Pulmonary artery endothelial cell (primary cell): Measurements from ENCODE around the gene IRX2. TPM values are rescaled to one million over a fixed set of nuclear protein-coding genes. Genes with fewer than 3 reads are reported as not detected.

Experiments
- DNase-seq: peaks from one replicate; pipeline ENCODE4 v3.0.0-alpha.2; 2011; ENCODE audit warnings: low read depth, low spot score
- total RNA-seq: library from RNA; depleted of rRNA; stranded (reverse); fragments of >200 nt; gene quantifications from 2 replicates; pipeline ENCODE4 v1.2.3, GENCODE V29; 2014

IRX2 gene
- total RNA-seq, 1 donor from 2014 or later, result not detected

DNA sequence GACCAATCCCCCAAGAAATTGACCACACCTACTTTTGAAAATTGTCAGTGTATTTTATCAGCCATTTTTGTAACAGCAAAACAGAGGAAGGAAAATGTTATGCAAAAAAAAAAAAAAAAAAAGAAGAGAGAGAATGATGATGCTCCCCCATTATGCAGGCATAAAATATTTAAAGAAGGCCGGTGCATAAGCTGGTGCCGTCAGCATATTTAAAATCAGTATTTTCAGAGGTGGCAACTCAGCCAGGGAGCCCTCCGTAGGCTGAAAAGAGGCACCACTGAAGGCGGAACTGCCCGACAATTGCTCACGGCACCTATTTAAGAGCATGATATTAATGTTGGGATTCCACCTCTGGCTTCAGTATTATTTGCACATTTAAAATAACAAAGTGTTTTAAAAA is 33.4 kb downstream of the IRX2 start:
- no peak for DNase-seq

DNA sequence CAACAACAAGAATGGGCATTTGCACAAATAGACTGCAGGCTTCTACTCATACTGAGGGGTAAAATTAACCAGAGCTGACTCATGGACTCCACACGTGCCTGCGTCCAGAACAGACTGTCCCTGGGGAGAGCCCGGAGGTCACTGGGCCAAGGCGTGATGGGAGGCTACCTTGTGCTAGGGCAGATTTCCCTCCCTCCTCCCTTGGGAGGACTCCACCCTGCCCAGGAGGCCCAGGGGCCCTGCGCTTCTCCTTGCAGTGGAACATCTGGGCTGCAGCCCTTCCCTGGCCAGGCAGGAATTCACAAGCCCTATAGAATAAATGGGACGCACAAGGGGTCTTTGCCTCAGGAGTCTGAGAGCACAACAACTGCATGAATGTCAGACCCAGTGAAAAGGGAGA is 35.6 kb downstream of the IRX2 start:
- no peak for DNase-seq

DNA sequence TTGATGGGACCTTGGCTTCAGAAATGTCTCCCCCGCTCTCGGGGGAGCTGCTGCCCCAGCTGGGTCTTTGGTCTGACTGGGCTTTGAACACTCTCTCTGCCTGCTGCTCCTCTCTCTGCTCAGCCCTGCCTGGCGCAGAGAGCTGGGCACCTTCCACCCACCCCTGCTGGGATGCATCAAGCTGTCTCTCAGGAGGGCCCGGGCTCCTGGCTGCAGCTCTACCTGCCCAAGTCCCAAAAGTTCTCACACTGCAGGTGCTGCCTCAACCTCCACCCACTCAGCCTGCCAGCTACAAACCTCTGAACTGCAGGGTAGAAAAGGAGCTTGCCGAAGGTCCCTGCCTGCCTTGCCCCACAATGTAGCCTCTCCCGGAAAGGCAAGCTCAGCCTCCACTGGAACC is 36.7 kb downstream of the IRX2 start:
- no peak for DNase-seq

DNA sequence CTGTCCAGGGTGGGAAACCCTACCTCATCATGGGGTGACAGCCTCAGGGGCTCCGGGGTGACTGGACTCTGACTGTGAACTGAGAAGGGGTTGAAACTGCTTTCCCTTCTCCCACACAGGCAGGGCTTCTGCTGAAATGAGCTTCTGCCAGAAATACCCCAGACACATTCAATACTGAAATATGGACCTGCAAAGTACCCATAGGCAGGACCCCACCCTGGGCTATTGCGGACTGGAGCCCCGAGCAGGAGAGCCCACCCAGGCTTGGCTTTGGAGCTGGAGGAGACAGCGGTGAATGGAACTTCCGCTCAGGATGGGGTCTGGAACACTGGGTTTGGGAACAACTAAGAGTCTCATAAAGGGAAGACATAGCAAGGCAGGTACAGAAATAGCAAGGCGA is 37.5 kb downstream of the IRX2 start:
- no peak for DNase-seq

DNA sequence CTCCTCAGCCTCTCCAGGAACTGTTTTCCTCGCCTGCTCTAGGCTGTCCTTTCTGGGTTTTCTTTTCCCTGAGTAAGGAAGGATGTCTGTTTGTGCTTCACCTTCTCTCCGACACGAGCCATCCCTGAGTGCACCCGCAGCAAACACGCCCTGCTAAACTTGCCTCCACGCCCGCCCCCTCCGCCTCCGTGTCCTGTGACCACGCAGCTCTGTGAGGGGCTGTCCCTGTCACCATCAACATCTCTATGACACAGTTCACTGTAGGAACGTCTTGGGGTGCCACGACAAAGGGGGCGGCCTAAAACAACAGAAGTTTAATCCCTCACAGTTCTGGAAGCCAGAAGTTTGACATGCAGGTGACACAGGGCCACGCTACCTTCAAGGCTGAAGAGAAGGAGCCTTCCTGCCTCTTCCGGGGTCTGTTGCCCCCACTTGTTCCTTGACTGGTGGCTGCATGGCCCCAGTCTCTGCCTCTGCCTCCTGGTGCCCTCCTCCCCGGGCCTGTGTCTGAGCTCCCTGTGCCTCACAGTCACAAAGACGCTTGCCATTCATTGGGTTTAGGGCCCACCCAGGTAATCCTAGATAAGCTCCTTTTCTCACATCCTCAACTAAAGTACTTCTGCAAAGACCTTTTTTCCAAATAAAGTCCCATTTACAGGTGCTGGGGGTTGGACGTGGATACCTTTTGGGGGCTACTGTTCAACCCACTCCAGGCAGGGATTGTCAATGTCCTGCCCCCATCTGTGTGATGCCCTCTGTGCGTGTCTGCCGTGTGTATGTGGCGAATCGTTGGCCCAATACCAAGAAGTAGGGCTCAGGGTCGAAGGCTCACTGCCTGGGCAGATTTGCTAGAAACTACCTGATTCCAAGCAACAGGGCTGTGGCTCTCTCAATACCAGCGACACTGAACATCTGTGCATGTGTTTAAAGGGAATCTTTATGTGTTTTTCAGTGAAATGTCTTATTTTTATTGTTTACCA is 39.7 kb downstream of the IRX2 start:
- DNase-seq, result no peak

DNA sequence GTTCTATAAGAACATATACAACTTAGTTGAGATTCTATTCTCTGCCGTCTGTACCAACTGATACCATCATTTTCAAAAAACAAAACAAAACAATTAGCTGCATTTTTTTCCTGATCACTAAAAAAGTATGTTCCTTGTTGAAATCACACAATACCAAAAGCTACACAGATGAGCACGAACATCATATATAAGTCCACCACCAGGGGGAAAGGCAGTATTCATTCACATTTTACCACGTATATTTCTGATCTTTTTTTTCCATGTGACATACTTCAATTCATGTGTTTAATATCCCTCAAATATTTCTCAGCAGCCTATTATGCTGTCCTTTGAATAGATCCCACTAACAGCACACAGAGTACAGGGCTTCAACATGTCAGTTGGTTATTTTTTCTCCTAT is 40.6 kb downstream of the IRX2 start:
- DNase-seq, result no peak

DNA sequence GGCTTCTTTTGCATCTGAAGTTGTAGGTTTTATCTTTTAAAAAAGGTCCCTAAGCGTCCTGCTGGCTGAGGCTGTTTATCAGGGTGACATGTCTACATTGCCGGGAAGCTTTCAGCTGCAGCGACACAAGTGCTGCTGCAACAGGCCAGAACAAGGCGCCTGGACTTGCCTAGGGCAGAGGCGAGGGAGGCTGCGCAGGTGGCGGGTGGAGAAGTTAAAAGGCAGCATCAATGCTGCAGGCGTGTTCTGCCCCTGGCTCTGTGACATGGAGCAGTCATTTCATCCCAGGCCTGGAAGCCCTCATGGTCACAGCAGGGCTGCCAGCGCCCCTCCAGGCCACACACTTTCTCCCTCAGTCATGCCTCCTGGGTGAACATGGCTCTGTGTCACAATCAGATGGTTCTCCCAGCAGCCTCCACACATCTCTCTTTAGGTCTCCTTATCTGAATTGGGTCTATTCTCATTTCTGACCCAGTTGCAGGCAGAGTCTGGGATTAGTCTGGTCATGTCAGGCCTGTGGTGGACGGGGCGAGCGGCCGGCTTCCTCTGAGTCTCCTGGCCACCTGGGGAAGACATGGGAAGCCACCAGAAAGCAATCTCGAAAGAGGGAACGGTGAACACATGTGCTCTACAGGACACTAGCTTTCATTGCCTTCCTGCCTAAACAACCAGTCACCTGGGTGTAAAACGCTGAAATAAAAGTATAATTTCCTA is 41.3 kb downstream of the IRX2 start:
- DNase-seq, result no peak

DNA sequence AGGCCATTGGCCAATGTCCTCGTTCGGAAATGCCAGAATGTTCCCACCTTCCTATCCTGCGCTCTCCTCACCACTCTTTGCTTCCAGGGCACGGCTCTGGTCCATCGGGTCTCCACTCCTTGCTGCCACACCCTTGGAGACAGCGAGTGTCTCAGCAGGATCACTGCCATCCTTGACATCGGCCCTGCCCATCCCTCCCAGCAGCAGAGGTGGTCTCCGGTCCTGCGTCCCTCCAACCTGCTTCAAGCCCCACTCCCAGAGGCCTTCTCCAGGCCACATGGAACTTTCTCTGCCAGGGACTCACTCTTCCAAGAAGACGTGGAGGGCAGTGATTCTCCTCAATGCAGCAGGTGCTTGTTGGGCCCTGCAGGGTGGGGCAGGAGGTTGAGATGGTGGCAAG is 42.7 kb downstream of the IRX2 start:
- no peak for DNase-seq

DNA sequence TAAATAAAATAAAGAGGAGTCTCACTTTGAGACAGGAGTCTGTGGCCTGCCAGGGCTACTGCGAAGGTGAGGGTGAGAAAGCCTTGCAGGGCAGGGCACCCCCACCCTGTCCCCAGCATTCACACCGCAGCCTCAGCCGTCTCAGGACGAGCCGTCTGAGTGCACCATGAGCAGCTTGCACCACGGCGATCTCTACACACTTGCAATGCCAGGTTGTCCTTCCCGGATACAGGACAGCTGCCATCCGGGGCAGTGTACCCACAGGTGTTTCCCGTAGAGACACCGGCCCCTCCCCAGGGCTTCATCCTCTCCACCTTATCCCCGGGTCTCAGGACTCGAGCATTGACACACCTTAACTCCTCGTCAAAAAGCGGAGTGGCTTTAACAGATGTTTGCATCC is 43.3 kb downstream of the IRX2 start:
- no peak for DNase-seq

DNA sequence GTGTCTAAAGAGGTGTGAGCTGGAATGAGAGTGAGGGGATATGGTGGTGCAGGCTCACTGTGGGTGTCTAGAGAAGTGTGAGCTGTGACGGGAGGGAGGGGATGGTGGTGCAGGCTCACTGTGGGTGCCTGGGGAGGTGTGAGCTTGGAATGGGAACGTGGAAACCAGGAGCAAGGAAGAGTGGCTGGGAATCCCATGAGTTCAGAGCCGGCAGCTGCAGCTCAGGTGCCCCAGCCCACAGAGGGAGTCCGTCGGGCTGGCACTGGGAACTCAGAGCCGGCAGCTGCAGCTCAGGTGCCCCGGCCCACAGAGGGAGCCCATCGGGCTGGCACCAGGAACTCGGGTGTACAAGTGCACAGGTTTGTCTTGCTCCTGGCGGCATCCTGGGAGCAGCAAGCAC is 45.6 kb downstream of the IRX2 start:
- no peak for DNase-seq

DNA sequence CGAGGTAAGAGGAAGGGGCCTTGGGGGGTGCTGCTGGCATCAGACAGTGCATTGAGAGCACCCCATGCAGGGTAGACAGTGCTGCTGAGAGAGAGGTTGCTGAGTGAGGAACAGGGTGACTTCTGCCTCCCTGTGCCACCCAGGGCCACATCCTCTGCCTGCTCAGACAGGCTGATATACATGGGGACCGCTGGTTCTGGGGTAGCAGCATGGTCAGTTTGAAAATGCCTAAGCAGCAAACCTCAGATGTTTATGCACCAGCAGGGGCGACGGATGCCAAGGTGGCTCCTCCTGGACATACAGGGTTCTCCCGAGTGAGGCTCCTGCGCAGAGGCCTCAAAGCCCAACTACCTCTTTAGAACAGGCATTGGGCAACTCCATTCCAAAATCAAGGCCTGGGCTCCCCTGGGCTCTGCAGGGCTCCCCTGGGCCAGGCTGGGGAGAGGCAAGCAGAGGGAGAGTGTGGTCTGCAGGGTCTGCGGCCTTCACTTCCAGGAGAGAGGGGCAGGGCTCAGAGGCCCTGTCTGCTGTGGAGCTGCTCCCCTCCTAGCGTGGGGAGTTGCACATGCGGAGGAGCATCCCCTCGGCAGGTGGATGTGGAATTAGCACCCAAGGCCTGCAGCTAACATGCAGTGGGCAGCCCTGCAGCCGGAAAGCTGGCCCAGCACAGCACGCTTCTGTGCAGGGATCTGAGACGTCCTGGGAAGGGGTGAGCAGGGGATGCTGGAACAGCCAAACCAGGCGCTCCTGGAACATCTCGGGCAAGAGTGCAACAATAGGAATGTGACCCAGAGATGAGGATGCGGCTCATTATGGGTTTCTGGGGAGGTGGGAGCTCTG is 46.5 kb downstream of the IRX2 start:
- no peak for DNase-seq

DNA sequence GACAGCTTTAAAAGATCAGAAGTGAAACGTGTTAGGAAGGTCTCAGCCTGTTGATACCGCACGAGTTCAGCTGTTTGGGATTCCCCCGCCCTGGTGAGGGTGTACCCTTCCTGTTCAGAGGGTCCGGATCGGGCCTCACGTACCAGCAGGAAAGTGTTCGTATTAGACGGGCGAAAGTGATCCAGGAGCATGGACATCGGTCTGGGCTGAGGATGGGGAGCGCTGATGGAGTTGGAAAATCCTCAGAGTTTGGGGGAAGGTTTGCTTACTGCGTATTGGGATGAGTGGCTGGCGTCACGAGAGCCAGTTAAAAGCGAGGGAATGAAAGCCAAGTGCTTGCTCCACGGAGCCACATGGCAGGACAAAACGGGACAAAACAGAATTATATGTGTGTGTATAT is 47.4 kb downstream of the IRX2 start:
- DNase-seq, result no peak

DNA sequence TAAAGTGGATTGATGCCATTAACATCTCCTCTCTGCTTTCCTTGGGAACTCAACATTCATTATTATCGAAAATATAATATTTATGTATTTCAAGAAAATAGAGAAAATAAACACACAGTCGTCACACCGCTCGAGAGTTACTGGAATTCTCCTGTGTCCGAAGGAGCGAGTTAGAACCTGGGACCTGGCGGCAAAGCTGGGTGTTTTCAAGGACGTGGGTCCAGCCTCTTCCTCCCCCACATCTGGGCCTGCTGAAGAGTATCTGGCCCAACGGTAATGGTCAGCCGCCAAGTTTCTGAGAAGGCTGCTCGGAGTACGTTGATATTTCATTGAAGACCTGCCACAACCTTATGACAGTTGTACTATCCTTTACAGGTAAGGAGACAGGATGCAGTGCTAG is 47.9 kb downstream of the IRX2 start:
- no peak for DNase-seq

DNA sequence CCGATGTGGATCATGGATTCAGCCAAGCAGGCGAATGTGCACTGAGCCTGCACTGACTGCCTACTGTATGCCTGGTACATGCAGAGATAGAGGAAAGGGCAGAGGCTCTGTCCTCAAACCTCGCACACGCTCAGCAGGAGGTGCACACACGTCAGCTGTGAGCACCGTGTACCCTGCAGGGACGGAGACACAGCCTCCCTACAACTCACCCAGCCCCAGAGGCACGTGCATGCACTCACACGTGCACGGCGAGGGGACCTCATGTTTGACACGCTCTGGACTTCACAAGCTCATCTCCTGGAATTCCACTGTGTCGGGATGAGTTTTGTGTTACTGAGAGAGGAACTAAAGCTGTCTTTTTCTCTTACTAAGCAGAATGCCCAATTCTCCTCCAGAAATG is 48.4 kb downstream of the IRX2 start:
- DNase-seq, result no peak

DNA sequence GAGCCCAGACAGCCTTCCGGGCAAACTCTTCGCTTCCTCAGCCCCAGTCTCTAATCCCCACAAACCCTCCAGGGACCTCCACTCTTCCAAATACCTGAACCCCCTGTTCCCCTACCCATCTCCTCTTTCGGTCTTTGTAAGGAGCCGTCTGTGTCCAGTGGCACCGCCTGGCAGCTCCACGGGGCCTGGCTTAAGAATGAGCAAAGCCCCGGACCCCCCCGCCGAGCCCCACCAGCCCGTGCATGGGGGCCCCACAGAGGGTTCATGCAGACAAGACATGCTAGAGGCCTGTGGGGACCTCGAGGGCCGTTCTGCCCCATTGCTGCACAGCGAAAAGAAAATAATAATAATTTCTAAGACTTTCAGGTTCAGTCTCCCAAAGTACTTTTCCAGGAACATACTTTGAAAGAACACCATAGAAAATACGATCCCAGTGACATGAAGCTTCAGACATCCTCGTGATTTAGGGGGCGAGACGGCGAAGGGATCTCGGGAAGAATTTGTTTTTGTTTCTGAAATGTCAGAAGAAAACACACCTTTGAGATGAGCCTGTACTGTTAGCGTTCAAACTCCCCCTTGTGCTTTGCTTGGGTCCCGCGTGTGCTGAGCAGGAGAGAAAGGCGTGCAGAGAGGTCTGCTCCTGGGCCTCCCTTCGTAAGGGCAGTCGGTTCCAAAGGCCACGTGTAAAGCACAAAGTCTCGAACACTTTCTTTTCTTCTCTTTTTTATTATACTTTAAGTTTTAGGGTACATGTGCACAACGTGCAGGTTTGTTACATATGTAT is 49.2 kb downstream of the IRX2 start:
- no peak for DNase-seq

DNA sequence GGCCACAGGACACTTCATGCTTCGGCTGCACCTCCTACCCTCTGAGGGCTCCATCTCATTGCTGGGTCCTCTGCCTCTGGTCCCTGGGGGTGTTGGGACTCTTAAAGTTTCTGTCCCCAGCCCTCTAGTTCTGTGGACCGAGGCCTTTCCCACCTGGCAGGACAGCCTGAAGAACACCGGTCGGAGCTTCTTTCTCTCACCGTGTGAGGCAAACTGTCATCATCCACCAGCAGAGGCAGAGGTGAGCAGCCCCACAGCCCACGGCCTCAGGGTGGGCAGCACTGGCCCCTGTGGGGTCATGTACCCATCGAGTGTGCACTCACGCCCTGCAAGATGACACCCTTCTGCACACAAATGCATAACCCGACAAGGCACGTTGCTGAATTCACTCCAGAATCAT is 49.9 kb downstream of the IRX2 start:
- DNase-seq, result no peak

DNA sequence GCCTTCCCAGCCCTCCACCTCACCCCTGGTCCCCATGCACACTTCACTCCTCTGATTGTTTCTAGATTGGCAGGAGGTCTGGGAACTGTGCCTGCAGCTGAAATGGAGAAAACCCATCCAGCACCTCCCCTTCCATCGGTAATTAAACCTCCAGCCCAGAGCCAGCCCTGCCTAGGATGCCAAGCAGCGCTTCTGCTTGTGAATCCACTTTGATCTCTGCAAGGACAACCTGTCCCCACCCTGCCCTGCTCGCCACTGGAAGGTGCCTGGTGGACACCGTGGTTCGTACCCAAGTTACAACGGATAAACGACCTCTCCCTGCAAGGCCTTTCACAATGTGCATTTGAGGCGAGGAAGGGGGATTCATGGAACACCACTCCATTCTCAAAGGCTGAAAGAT is 50.6 kb downstream of the IRX2 start:
- no peak for DNase-seq

DNA sequence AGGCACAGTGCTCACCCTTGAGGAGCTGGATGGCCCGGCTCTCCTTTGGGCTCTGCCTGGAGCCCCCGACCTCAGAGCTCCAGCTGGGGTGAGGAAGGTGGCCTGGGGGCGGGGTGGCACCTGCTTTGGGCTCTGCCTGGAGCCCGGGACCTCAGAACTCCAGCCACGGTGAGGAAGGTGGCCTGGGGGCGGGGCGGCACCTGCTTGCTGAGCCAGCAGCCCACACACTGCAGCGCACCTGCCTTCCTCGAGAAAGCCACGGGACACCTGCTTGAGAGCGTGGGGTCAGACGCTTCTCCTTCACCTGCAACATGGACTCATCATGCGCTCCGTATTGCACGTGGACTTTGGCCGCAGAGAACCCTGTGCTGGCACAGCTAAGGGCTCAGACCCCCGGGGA is 51.8 kb downstream of the IRX2 start:
- DNase-seq, result no peak

DNA sequence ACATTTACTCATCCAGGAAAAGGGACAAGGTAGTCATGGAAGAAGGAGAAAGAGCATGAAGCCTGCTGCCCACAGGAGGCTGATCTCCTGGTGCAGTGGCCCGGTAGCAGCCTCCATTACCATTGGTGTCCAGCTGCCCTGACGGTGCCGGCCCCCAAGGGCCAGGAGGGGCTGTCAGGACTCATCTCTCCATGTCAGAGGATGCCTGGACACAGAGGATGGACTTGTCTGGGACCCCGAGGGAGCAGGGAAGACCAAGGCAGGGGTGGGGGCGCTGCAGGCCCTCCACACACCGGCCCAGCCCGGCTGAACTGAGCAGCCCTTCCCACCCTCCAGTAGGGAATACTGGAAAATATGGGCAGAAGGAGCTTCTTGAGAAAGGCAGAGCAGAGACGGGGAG is 52.2 kb downstream of the IRX2 start:
- DNase-seq, result no peak

DNA sequence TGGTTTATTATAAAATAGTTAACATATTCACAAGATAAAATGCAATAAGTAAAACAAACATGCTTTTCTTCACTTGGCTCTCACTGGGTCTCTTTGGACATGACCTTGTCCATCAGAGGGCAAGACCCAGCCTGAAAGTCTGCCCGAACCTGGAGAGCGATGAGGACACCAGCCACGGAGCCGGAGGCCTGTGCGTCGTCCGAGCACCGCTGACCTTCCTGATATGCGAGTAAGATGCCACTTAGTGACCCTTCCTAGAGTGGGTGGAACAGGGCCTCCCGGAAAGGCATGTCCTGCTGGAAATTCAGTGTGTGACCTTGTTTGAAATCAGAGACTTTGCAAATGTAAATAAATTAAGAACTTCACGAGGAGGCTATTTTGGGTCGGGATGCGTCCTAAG is 52.9 kb downstream of the IRX2 start:
- no peak for DNase-seq
